ENCODE measurements around the gene YBX2.

DNA sequence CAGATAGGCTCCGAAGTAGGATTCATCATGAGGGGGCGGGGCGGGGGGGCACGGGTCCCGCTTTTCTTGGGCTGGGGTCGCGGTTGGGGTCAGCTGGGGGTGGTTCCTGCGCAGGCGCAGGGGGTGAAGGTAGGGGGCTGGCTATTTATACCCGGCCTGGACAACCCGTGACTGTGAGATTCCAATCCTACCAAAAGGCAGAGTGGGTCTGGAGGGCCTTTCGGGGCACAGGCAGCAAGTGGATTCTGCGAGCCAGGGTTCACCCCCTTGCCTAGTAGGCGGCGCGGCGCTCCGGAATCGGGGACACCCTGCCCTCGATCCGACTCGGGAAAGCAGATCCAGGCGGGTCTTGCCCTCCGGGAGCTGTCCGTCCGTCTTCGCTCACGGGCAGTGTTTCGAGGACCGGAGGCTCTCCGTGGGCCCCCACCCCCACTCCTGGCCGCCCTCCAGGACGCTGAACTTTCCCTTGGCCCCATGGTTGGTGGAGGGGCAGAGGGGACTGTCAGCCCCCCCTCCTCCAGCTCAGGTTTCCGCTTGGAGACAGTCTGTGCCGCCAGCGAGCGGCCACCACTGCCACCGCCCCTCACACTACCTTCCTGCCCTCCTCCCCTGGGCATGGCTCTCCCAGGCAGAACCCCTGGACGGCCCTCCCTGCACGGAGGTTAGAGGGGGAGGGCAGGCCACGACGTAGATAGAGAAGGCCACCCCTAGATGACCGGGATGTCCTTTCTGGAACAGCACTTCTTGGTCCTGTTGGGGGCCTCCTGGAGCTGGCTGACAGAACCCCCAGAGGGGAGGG, 12.3 kb downstream of the YBX2 start:
- TF ChIP-seq, protein P1, sequence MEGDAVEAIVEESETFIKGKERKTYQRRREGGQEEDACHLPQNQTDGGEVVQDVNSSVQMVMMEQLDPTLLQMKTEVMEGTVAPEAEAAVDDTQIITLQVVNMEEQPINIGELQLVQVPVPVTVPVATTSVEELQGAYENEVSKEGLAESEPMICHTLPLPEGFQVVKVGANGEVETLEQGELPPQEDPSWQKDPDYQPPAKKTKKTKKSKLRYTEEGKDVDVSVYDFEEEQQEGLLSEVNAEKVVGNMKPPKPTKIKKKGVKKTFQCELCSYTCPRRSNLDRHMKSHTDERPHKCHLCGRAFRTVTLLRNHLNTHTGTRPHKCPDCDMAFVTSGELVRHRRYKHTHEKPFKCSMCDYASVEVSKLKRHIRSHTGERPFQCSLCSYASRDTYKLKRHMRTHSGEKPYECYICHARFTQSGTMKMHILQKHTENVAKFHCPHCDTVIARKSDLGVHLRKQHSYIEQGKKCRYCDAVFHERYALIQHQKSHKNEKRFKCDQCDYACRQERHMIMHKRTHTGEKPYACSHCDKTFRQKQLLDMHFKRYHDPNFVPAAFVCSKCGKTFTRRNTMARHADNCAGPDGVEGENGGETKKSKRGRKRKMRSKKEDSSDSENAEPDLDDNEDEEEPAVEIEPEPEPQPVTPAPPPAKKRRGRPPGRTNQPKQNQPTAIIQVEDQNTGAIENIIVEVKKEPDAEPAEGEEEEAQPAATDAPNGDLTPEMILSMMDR (IDR thresholded peaks at IDR 0.05 in 8 of 11, conservative IDR thresholded peaks at IDR 0.05 in 3 of 11) = no peak
- peak in 2 of 3 donors; percentile 28 to 53 for TF ChIP-seq POLR2AphosphoS5 (IDR thresholded peaks at IDR 0.05)
- no peak for TF ChIP-seq POLR2A (IDR thresholded peaks at IDR 0.05)

Data from spleen (tissue), 7 donors.